NCI-H2227 (cell line): ENCODE measurements around the gene ESYT1.
A peak's percentile ranks its signal among the peaks of the same experiment; 100 is the strongest.

Source experiments
- DNase-seq: peaks from one replicate; lab custom pipeline; 2025; ENCODE audit not compliant: unreplicated experiment; lab: John Stamatoyannopoulos, UW

ESYT1 gene

GRCh38 chr12:56126732-56127239, 1.3 kb upstream of the ESYT1 start:
- DNase-seq: no peak

GRCh38 chr12:56127485-56127887, 581 bp upstream of the ESYT1 start:
- DNase-seq: no peak

- no peak for DNase-seq
Measured at GRCh38 chr12:56128670-56129205, 671 bp downstream of the ESYT1 start.

- DNase-seq: peak; percentile 71
Measured at GRCh38 chr12:56129206-56129941, 1.3 kb downstream of the ESYT1 start.

GRCh38 chr12:56129942-56130495, 2.0 kb downstream of the ESYT1 start:
- no peak for DNase-seq

GRCh38 chr12:56130876-56131275, 2.8 kb downstream of the ESYT1 start:
- DNase-seq: no peak

GRCh38 chr12:56134897-56135296, 6.8 kb downstream of the ESYT1 start:
- DNase-seq: no peak

- DNase-seq: no peak
Measured at GRCh38 chr12:56137853-56138571, 9.9 kb downstream of the ESYT1 start.

- DNase-seq: no peak
Measured at GRCh38 chr12:56141946-56142784, 14.1 kb downstream of the ESYT1 start.

- DNase-seq: no peak
Measured at GRCh38 chr12:56143217-56143616, 15.2 kb downstream of the ESYT1 start.

- no peak for DNase-seq
Measured at GRCh38 chr12:56143870-56144269, 15.8 kb downstream of the ESYT1 start.

GRCh38 chr12:56145217-56145616, 17.1 kb downstream of the ESYT1 start:
- no peak for DNase-seq

GRCh38 chr12:56146492-56147460, 18.7 kb downstream of the ESYT1 start:
- no peak for DNase-seq

GRCh38 chr12:56150563-56150962, 22.5 kb downstream of the ESYT1 start:
- DNase-seq: peak; percentile 17

GRCh38 chr12:56151672-56152131, 23.6 kb downstream of the ESYT1 start:
- DNase-seq: peak; percentile 52

- DNase-seq: peak; percentile 90
Measured at GRCh38 chr12:56152132-56152755, 24.2 kb downstream of the ESYT1 start, which contains the start of gene MYL6B. TSS of gene MYL6B (plus strand) at chr12:56152587. CDS start at chr12:56153919, 1,332 bp downstream.

GRCh38 chr12:56152756-56153677, 24.9 kb downstream of the ESYT1 start:
- DNase-seq: no peak

GRCh38 chr12:56153678-56154065, 25.6 kb downstream of the ESYT1 start:
- no peak for DNase-seq
